HEK293 (cell line): Measurements from ENCODE around the gene ANGPTL4.
A peak's percentile ranks its signal among the peaks of the same experiment; 100 is the strongest.

ENCODE experiments used
- BCL11B ChIP-seq: fragments of 450-650 bp; formaldehyde crosslinking; IDR thresholded peaks from 2 replicates; pipeline ENCODE4 v1.5.1; 2016; ENCODE audit warnings: low read depth, missing biosample characterization, missing genetic modification characterization
- EGR2 ChIP-seq: fragments of 450-650 bp; formaldehyde crosslinking; IDR thresholded peaks from 2 replicates; pipeline ENCODE4 v1.5.1; 2016; ENCODE audit warnings: low read depth, missing biosample characterization, missing genetic modification characterization
- MYNN ChIP-seq: fragments of 450-650 bp; formaldehyde crosslinking; IDR thresholded peaks from 2 replicates; pipeline ENCODE4 v1.5.1; 2016; ENCODE audit warnings: missing biosample characterization, missing genetic modification characterization, borderline replicate concordance
- PRDM1 ChIP-seq: fragments of 450-650 bp; formaldehyde crosslinking; IDR thresholded peaks from 2 replicates; pipeline ENCODE4; 2016; ENCODE audit warnings: missing biosample characterization, missing genetic modification characterization
- SP2 ChIP-seq: fragments of 450-650 bp; formaldehyde crosslinking; IDR thresholded peaks from 2 replicates; pipeline ENCODE4 v1.5.1; 2016; ENCODE audit warnings: missing biosample characterization, missing genetic modification characterization
- ZBTB17 ChIP-seq: fragments of 450-650 bp; formaldehyde crosslinking; IDR thresholded peaks from 2 replicates; pipeline ENCODE4 v1.5.1; 2016; ENCODE audit warnings: missing biosample characterization, missing genetic modification characterization
- ZFHX2 ChIP-seq: fragments of 450-650 bp; formaldehyde crosslinking; conservative IDR thresholded peaks from 2 replicates; pipeline ENCODE4 v1.5.1; 2016; ENCODE audit warnings: missing biosample characterization, missing genetic modification characterization
- ZNF155 ChIP-seq: fragments of 450-650 bp; formaldehyde crosslinking; IDR thresholded peaks from 2 replicates; pipeline ENCODE4 v1.5.1; 2016; ENCODE audit warnings: missing biosample characterization, missing genetic modification characterization
- ZNF214 ChIP-seq: fragments of 450-650 bp; formaldehyde crosslinking; IDR thresholded peaks from 2 replicates; pipeline ENCODE4 v1.5.1; 2017; ENCODE audit warnings: missing biosample characterization, mild to moderate bottlenecking, missing genetic modification characterization, borderline replicate concordance
- ZNF324 ChIP-seq: fragments of 450-650 bp; formaldehyde crosslinking; IDR thresholded peaks from 2 replicates; pipeline ENCODE4 v1.5.1; 2016; ENCODE audit warnings: missing biosample characterization, missing genetic modification characterization
- ZNF335 ChIP-seq: fragments of 450-650 bp; formaldehyde crosslinking; conservative IDR thresholded peaks from 2 replicates; pipeline ENCODE4 v1.5.1; 2016; ENCODE audit warnings: missing biosample characterization, missing genetic modification characterization
- ZNF366 ChIP-seq: fragments of 450-650 bp; formaldehyde crosslinking; conservative IDR thresholded peaks from 2 replicates; pipeline ENCODE4 v1.5.1; 2016; ENCODE audit warnings: missing biosample characterization, missing genetic modification characterization
- ZNF501 ChIP-seq: fragments of 450-650 bp; formaldehyde crosslinking; IDR thresholded peaks from 2 replicates; pipeline ENCODE4 v1.5.1; 2016; ENCODE audit warnings: missing biosample characterization, missing genetic modification characterization
- ZNF776 ChIP-seq: fragments of 450-650 bp; formaldehyde crosslinking; IDR thresholded peaks from 2 replicates; pipeline ENCODE4 v1.5.0; 2017; ENCODE audit warnings: missing biosample characterization, missing genetic modification characterization, borderline replicate concordance
- ZSCAN16 ChIP-seq: fragments of 450-650 bp; formaldehyde crosslinking; IDR thresholded peaks from 2 replicates; pipeline ENCODE4 v1.5.1; 2016; ENCODE audit warnings: missing biosample characterization, missing genetic modification characterization
- ZSCAN30 ChIP-seq: fragments of 450-650 bp; IDR thresholded peaks from 2 replicates; pipeline ENCODE4 v1.5.1; 2018; ENCODE audit warnings: missing biosample characterization, mild to moderate bottlenecking, missing genetic modification characterization, moderate library complexity
- TF ChIP-seq, protein P1 (sequence below): fragments of 450-650 bp; formaldehyde crosslinking; IDR thresholded peaks from 2 replicates; pipeline ENCODE4 v1.5.1; 2017; ENCODE audit warnings: missing biosample characterization, missing genetic modification characterization
- TF ChIP-seq, protein P2 (sequence below): fragments of 450-650 bp; formaldehyde crosslinking; IDR thresholded peaks from 2 replicates; pipeline ENCODE4 v1.5.1; 2016; ENCODE audit warnings: missing biosample characterization, missing genetic modification characterization
- TF ChIP-seq, protein P3 (sequence below): fragments of 450-650 bp; formaldehyde crosslinking; IDR thresholded peaks from 2 replicates; pipeline ENCODE4 v1.5.1; 2016; ENCODE audit warnings: missing biosample characterization, missing genetic modification characterization
- TF ChIP-seq, protein P4 (sequence below): fragments of 450-650 bp; IDR thresholded peaks from 2 replicates; pipeline ENCODE4 v1.5.1; 2018; ENCODE audit warnings: missing biosample characterization, mild to moderate bottlenecking, missing genetic modification characterization
- TF ChIP-seq, protein P5 (sequence below): fragments of 450-650 bp; formaldehyde crosslinking; IDR thresholded peaks from 2 replicates; pipeline ENCODE4 v1.5.1; 2016; ENCODE audit warnings: missing biosample characterization, missing genetic modification characterization, low read depth
- TF ChIP-seq, protein P6 (sequence below): fragments of 450-650 bp; formaldehyde crosslinking; IDR thresholded peaks from 2 replicates; pipeline ENCODE4 v1.5.1; 2016; ENCODE audit warnings: missing biosample characterization, missing genetic modification characterization
- TF ChIP-seq, protein P7 (sequence below): fragments of 450-650 bp; formaldehyde crosslinking; IDR thresholded peaks from 2 replicates; pipeline ENCODE4 v1.5.1; 2016; ENCODE audit warnings: missing biosample characterization, missing genetic modification characterization

ANGPTL4 gene

DNA sequence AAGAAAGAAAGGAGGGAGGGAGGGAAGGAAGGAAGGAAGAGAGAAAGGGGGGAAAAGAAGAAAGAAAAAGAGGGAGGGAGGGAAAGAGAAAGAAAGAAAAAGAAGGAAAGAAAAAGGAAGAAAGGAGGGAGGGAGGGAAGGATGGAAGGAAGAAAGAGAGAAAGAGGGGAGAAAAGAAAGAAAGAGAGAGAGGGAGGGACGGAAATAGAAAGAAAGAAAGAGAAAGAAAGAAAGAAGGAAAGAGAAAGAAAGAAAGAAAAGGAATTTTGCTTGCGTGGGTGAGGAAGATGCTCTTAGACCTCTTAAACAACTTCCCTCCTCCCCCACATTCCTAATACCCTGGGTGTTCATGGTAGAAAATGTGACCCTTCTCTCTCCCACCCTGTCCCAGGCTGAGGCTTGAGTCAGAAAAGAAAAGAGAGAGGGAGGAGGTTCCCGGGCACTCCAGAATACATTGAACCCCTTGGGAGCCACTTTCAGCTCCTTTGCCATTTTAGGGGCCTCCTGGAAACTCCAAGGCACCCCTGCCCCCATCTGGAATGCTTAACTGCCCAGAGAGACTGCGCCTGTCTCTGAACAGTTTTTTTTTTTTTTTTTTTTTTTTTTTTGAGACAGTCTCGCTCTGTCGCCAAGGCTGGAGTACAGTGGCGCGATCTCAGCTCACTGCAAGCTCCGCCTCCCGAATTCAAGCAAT, 11.7 kb upstream of the ANGPTL4 start (continued):
- TF ChIP-seq, protein P1, sequence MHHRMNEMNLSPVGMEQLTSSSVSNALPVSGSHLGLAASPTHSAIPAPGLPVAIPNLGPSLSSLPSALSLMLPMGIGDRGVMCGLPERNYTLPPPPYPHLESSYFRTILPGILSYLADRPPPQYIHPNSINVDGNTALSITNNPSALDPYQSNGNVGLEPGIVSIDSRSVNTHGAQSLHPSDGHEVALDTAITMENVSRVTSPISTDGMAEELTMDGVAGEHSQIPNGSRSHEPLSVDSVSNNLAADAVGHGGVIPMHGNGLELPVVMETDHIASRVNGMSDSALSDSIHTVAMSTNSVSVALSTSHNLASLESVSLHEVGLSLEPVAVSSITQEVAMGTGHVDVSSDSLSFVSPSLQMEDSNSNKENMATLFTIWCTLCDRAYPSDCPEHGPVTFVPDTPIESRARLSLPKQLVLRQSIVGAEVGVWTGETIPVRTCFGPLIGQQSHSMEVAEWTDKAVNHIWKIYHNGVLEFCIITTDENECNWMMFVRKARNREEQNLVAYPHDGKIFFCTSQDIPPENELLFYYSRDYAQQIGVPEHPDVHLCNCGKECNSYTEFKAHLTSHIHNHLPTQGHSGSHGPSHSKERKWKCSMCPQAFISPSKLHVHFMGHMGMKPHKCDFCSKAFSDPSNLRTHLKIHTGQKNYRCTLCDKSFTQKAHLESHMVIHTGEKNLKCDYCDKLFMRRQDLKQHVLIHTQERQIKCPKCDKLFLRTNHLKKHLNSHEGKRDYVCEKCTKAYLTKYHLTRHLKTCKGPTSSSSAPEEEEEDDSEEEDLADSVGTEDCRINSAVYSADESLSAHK (tag by site-specific recombination), result peak; percentile 72
- TF ChIP-seq ZNF366 (tag by site-specific recombination) (peak; percentile 100), ZNF501 (tag by site-specific recombination) (no peak), ZBTB17 (tag by site-specific recombination) (no peak; the same call in 1 of the 2 replicates), SP2 (tag by site-specific recombination) (no peak), EGR2 (tag by site-specific recombination) (peak; percentile 55; the same call in 1 of the 2 replicates), ZSCAN30 (no peak), ZNF214 (tag by site-specific recombination) (no peak), BCL11B (no peak), ZFHX2 (tag by site-specific recombination) (peak; percentile 76), ZNF324 (tag by site-specific recombination) (peak; percentile 70), PRDM1 (tag by site-specific recombination) (peak; percentile 98), ZNF335 (0 out of 2 replicates have a peak, but pooled peaks have one; percentile 58), ZSCAN16 (tag by site-specific recombination) (no peak), MYNN (tag by site-specific recombination) (no peak), ZNF776 (tag by site-specific recombination) (no peak), ZNF155 (tag by site-specific recombination) (no peak)
- TF ChIP-seq, protein P2, sequence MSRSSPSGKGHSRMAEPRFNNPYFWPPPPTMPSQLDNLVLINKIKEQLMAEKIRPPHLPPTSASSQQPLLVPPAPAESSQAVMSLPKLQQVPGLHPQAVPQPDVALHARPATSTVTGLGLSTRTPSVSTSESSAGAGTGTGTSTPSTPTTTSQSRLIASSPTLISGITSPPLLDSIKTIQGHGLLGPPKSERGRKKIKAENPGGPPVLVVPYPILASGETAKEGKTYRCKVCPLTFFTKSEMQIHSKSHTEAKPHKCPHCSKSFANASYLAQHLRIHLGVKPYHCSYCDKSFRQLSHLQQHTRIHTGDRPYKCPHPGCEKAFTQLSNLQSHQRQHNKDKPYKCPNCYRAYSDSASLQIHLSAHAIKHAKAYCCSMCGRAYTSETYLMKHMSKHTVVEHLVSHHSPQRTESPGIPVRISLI (tag by site-specific recombination), result peak; percentile 95
- TF ChIP-seq, protein P3, sequence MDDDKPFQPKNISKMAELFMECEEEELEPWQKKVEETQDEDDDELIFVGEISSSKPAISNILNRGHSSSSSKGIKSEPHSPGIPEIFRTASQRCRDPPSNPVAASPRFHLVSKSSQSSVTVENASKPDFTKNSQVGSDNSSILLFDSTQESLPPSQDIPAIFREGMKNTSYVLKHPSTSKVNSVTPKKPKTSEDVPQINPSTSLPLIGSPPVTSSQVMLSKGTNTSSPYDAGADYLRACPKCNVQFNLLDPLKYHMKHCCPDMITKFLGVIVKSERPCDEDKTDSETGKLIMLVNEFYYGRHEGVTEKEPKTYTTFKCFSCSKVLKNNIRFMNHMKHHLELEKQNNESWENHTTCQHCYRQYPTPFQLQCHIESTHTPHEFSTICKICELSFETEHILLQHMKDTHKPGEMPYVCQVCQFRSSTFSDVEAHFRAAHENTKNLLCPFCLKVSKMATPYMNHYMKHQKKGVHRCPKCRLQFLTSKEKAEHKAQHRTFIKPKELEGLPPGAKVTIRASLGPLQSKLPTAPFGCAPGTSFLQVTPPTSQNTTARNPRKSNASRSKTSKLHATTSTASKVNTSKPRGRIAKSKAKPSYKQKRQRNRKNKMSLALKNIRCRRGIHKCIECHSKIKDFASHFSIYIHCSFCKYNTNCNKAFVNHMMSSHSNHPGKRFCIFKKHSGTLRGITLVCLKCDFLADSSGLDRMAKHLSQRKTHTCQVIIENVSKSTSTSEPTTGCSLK (tag by site-specific recombination), result no peak
- TF ChIP-seq, protein P4, sequence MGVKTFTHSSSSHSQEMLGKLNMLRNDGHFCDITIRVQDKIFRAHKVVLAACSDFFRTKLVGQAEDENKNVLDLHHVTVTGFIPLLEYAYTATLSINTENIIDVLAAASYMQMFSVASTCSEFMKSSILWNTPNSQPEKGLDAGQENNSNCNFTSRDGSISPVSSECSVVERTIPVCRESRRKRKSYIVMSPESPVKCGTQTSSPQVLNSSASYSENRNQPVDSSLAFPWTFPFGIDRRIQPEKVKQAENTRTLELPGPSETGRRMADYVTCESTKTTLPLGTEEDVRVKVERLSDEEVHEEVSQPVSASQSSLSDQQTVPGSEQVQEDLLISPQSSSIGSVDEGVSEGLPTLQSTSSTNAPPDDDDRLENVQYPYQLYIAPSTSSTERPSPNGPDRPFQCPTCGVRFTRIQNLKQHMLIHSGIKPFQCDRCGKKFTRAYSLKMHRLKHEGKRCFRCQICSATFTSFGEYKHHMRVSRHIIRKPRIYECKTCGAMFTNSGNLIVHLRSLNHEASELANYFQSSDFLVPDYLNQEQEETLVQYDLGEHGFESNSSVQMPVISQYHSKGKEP (tag by site-specific recombination), result no peak
- TF ChIP-seq, protein P5, sequence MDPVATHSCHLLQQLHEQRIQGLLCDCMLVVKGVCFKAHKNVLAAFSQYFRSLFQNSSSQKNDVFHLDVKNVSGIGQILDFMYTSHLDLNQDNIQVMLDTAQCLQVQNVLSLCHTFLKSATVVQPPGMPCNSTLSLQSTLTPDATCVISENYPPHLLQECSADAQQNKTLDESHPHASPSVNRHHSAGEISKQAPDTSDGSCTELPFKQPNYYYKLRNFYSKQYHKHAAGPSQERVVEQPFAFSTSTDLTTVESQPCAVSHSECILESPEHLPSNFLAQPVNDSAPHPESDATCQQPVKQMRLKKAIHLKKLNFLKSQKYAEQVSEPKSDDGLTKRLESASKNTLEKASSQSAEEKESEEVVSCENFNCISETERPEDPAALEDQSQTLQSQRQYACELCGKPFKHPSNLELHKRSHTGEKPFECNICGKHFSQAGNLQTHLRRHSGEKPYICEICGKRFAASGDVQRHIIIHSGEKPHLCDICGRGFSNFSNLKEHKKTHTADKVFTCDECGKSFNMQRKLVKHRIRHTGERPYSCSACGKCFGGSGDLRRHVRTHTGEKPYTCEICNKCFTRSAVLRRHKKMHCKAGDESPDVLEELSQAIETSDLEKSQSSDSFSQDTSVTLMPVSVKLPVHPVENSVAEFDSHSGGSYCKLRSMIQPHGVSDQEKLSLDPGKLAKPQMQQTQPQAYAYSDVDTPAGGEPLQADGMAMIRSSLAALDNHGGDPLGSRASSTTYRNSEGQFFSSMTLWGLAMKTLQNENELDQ, result no peak
- TF ChIP-seq, protein P6, sequence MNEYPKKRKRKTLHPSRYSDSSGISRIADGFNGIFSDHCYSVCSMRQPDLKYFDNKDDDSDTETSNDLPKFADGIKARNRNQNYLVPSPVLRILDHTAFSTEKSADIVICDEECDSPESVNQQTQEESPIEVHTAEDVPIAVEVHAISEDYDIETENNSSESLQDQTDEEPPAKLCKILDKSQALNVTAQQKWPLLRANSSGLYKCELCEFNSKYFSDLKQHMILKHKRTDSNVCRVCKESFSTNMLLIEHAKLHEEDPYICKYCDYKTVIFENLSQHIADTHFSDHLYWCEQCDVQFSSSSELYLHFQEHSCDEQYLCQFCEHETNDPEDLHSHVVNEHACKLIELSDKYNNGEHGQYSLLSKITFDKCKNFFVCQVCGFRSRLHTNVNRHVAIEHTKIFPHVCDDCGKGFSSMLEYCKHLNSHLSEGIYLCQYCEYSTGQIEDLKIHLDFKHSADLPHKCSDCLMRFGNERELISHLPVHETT (tag by site-specific recombination), result 0 out of 2 replicates have a peak, but pooled peaks have one; percentile 30
- TF ChIP-seq, protein P7, sequence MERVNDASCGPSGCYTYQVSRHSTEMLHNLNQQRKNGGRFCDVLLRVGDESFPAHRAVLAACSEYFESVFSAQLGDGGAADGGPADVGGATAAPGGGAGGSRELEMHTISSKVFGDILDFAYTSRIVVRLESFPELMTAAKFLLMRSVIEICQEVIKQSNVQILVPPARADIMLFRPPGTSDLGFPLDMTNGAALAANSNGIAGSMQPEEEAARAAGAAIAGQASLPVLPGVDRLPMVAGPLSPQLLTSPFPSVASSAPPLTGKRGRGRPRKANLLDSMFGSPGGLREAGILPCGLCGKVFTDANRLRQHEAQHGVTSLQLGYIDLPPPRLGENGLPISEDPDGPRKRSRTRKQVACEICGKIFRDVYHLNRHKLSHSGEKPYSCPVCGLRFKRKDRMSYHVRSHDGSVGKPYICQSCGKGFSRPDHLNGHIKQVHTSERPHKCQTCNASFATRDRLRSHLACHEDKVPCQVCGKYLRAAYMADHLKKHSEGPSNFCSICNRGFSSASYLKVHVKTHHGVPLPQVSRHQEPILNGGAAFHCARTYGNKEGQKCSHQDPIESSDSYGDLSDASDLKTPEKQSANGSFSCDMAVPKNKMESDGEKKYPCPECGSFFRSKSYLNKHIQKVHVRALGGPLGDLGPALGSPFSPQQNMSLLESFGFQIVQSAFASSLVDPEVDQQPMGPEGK (tag by site-specific recombination), result peak; percentile 26
